HPDE6-E6E7 (cell line): ENCODE results near the gene GOLGA2.

ENCODE experiments used
- DNase-seq: peaks from one replicate; pipeline ENCODE4 v3.0.0; 2011; ENCODE audit warnings: missing footprints; ENCODE audit errors: extremely low spot score

GOLGA2 gene

GRCh38 chr9:128211981-128212281 lies 63.9 kb downstream of the GOLGA2 start:
- no peak for DNase-seq

- no peak for DNase-seq
These were observed 64.4 kb downstream of the GOLGA2 start for GRCh38 chr9:128211186-128211980.

- DNase-seq, result no peak
These were observed 66.7 kb downstream of the GOLGA2 start for GRCh38 chr9:128208946-128209669.

- DNase-seq, result no peak
These were observed 67.4 kb downstream of the GOLGA2 start for GRCh38 chr9:128208386-128208785.

- no peak for DNase-seq
These were observed 68.6 kb downstream of the GOLGA2 start for GRCh38 chr9:128206916-128207910.

- DNase-seq, result no peak
These were observed 69.3 kb downstream of the GOLGA2 start for GRCh38 chr9:128206484-128206883.
